Retina (tissue), 1 donor: ENCODE measurements around the gene PPHLN1.

Source experiments
- DNase-seq: peaks from one replicate; pipeline ENCODE4 v3.0.0-alpha.2; 2016

The PPHLN1 gene

GRCh38 chr12:42486407-42486806 is 160.4 kb downstream of the PPHLN1 start:
- DNase-seq, result no peak

GRCh38 chr12:42490261-42490842 is 164.4 kb downstream of the PPHLN1 start:
- DNase-seq, result no peak
